ENCODE data around the gene METTL17.

- TF ChIP-seq CTCF (IDR thresholded peaks at IDR 0.05 in 8 of 11, conservative IDR thresholded peaks at IDR 0.05 in 3 of 11) (no peak), POLR2A (IDR thresholded peaks at IDR 0.05) (no peak), POLR2AphosphoS5 (IDR thresholded peaks at IDR 0.05) (peak in 2 of 3 donors; percentile 80 to 84)
Measured at GRCh38 chr14:21043974-21044618, 54.3 kb downstream of the METTL17 start.
